ENCODE results near the gene XXYLT1. TPM values are rescaled to one million over a fixed set of nuclear protein-coding genes. Genes with fewer than 3 reads are reported as not detected.

The XXYLT1 gene, protein sequence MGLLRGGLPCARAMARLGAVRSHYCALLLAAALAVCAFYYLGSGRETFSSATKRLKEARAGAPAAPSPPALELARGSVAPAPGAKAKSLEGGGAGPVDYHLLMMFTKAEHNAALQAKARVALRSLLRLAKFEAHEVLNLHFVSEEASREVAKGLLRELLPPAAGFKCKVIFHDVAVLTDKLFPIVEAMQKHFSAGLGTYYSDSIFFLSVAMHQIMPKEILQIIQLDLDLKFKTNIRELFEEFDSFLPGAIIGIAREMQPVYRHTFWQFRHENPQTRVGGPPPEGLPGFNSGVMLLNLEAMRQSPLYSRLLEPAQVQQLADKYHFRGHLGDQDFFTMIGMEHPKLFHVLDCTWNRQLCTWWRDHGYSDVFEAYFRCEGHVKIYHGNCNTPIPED
- 7.3 and 12.0 TPM in 2 replicates for total RNA-seq (2014; rRNA removed; shearing (Covaris generic); ENCODE audit: low replicate concordance)

- Histone ChIP-seq H3K27ac (ENCODE audit: low read length) (peak within 1 kb of the TSS; percentile 65), H3K9ac (ENCODE audit: low read length) (peak within 1 kb of the TSS; percentile 82), H3K4me1 (ENCODE audit: low read length) (peaks cover 29% of the 10 kb centered on the region), H3K9me2 (replicated peaks; ENCODE audit: insufficient read depth, low read length) (no peaks in the 10 kb centered on the region), H3K27me3 (ENCODE audit: low read length) (no peaks in the 10 kb centered on the region), H3K4me3 (ENCODE audit: low read length) (peak within 1 kb of the TSS; percentile 88), H3K36me3 (ENCODE audit: insufficient read depth, low read length) (peaks cover 4% of the 10 kb centered on the region; the same call in 1 of the 2 replicates), H3K79me2 (ENCODE audit: low read length) (peaks cover 19% of the 10 kb centered on the region), H2AFZ (ENCODE audit: low read length) (peak within 1 kb of the TSS; percentile 94), H4K20me1 (ENCODE audit: insufficient read depth, low read depth, low read length) (peaks cover 22% of the 10 kb centered on the region), H3K4me2 (ENCODE audit: low read depth, low read length, poor library complexity, severe bottlenecking) (peak within 1 kb of the TSS; percentile 76), H3K9me3 (ENCODE audit: low read length) (no peaks in the 10 kb centered on the region)
- peak; percentile 98 for DNase-seq
These were observed at the start of gene XXYLT1 for GRCh38 chr3:195270817-195271409. XXYLT1 (minus strand) TSS chr3:195271159; CDS start chr3:195271058, 101 bp downstream.

- Histone ChIP-seq H3K4me3 (ENCODE audit: low read length) (no peak overlapping the region), H3K9me2 (replicated peaks; ENCODE audit: insufficient read depth, low read length) (no peaks in the 10 kb centered on the region), H3K79me2 (ENCODE audit: low read length) (peaks cover 44% of the 10 kb centered on the region), H3K4me1 (ENCODE audit: low read length) (no peaks in the 10 kb centered on the region), H3K27me3 (ENCODE audit: low read length) (no peaks in the 10 kb centered on the region), H3K9me3 (ENCODE audit: low read length) (peaks cover 9% of the 10 kb centered on the region), H2AFZ (ENCODE audit: low read length) (no peak overlapping the region), H3K4me2 (ENCODE audit: low read depth, low read length, poor library complexity, severe bottlenecking) (no peak overlapping the region), H3K36me3 (ENCODE audit: insufficient read depth, low read length) (peaks cover 45% of the 10 kb centered on the region), H3K9ac (ENCODE audit: low read length) (no peak overlapping the region), H4K20me1 (ENCODE audit: insufficient read depth, low read depth, low read length) (no peaks in the 10 kb centered on the region), H3K27ac (ENCODE audit: low read length) (no peak overlapping the region)
- DNase-seq, result no peak
These were observed 48.1 kb upstream of the XXYLT1 start for GRCh38 chr3:195319060-195319459.

DNA sequence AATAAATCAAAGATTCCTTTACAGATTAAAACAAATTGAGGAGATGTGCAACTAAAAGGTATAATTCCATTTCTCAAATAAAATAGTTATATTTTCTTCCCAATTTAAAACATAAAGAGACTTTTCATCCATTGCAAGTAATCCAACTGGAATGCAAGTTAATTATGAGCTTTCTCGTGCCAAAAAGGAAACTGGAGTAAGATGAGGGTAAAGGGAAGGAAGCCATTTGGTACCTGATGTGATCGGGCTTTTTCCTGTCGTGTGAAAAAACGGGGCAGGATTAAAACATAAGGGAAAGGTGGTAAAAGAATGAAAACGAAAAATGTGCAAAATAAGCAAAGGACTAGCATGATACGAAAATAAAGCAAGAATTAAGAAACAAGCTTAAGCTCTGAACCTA is 41.8 kb upstream of the XXYLT1 start:
- no peaks in the 10 kb centered on the region; the same call in 1 of the 2 replicates for H3K36me3 ChIP-seq (ENCODE audit: insufficient read depth, low read length)
- no peak for DNase-seq
- H3K4me1 ChIP-seq (ENCODE audit: low read length), result no peaks in the 10 kb centered on the region
- no peak overlapping the region for H3K4me3 ChIP-seq (ENCODE audit: low read length)
- H3K27me3 ChIP-seq (ENCODE audit: low read length), result no peaks in the 10 kb centered on the region
- H4K20me1 ChIP-seq (ENCODE audit: insufficient read depth, low read depth, low read length), result no peaks in the 10 kb centered on the region
- no peak overlapping the region for H3K9ac ChIP-seq (ENCODE audit: low read length)
- H2AFZ ChIP-seq (ENCODE audit: low read length), result no peak overlapping the region
- peaks cover 20% of the 10 kb centered on the region for H3K79me2 ChIP-seq (ENCODE audit: low read length)
- no peak overlapping the region for H3K27ac ChIP-seq (ENCODE audit: low read length)
- H3K9me3 ChIP-seq (ENCODE audit: low read length), result no peaks in the 10 kb centered on the region
- H3K9me2 ChIP-seq (replicated peaks; ENCODE audit: insufficient read depth, low read length), result no peaks in the 10 kb centered on the region
- no peak overlapping the region for H3K4me2 ChIP-seq (ENCODE audit: low read depth, low read length, poor library complexity, severe bottlenecking)

GRCh38 chr3:195307711-195308110 is 36.8 kb upstream of the XXYLT1 start:
- Histone ChIP-seq H3K9me3 (ENCODE audit: low read length) (no peaks in the 10 kb centered on the region), H2AFZ (ENCODE audit: low read length) (no peak overlapping the region), H3K9me2 (replicated peaks; ENCODE audit: insufficient read depth, low read length) (no peaks in the 10 kb centered on the region), H3K27me3 (ENCODE audit: low read length) (no peaks in the 10 kb centered on the region), H3K36me3 (ENCODE audit: insufficient read depth, low read length) (peaks cover 32% of the 10 kb centered on the region; the same call in 1 of the 2 replicates), H3K4me1 (ENCODE audit: low read length) (no peaks in the 10 kb centered on the region), H3K79me2 (ENCODE audit: low read length) (peaks cover 37% of the 10 kb centered on the region), H3K4me3 (ENCODE audit: low read length) (no peak overlapping the region), H3K4me2 (ENCODE audit: low read depth, low read length, poor library complexity, severe bottlenecking) (no peak overlapping the region), H3K27ac (ENCODE audit: low read length) (no peak overlapping the region), H3K9ac (ENCODE audit: low read length) (no peak overlapping the region), H4K20me1 (ENCODE audit: insufficient read depth, low read depth, low read length) (no peaks in the 10 kb centered on the region)
- no peak for DNase-seq

- Histone ChIP-seq H3K9ac (ENCODE audit: low read length) (no peak overlapping the region), H3K4me2 (ENCODE audit: low read depth, low read length, poor library complexity, severe bottlenecking) (no peak overlapping the region), H4K20me1 (ENCODE audit: insufficient read depth, low read depth, low read length) (no peaks in the 10 kb centered on the region), H3K27ac (ENCODE audit: low read length) (no peak overlapping the region), H3K4me1 (ENCODE audit: low read length) (no peaks in the 10 kb centered on the region), H3K36me3 (ENCODE audit: insufficient read depth, low read length) (peaks cover 43% of the 10 kb centered on the region), H2AFZ (ENCODE audit: low read length) (no peak overlapping the region), H3K9me2 (replicated peaks; ENCODE audit: insufficient read depth, low read length) (no peaks in the 10 kb centered on the region), H3K9me3 (ENCODE audit: low read length) (no peaks in the 10 kb centered on the region), H3K4me3 (ENCODE audit: low read length) (no peak overlapping the region), H3K27me3 (ENCODE audit: low read length) (no peaks in the 10 kb centered on the region), H3K79me2 (ENCODE audit: low read length) (peaks cover 45% of the 10 kb centered on the region)
- no peak for DNase-seq
These were observed 35.4 kb upstream of the XXYLT1 start for GRCh38 chr3:195306369-195306768.

GRCh38 chr3:195302431-195302830 is 31.5 kb upstream of the XXYLT1 start:
- H3K27me3 ChIP-seq (ENCODE audit: low read length), result no peaks in the 10 kb centered on the region
- H3K4me1 ChIP-seq (ENCODE audit: low read length), result peaks cover 6% of the 10 kb centered on the region
- peaks cover 50% of the 10 kb centered on the region for H3K36me3 ChIP-seq (ENCODE audit: insufficient read depth, low read length)
- H2AFZ ChIP-seq (ENCODE audit: low read length), result no peak overlapping the region
- peaks cover 43% of the 10 kb centered on the region for H3K79me2 ChIP-seq (ENCODE audit: low read length)
- no peak overlapping the region for H3K9ac ChIP-seq (ENCODE audit: low read length)
- H3K9me2 ChIP-seq (replicated peaks; ENCODE audit: insufficient read depth, low read length), result no peaks in the 10 kb centered on the region
- no peak for DNase-seq
- H3K9me3 ChIP-seq (ENCODE audit: low read length), result no peaks in the 10 kb centered on the region
- no peak overlapping the region for H3K4me3 ChIP-seq (ENCODE audit: low read length)
- H3K27ac ChIP-seq (ENCODE audit: low read length), result no peak overlapping the region
- no peaks in the 10 kb centered on the region for H4K20me1 ChIP-seq (ENCODE audit: insufficient read depth, low read depth, low read length)
- H3K4me2 ChIP-seq (ENCODE audit: low read depth, low read length, poor library complexity, severe bottlenecking), result no peak overlapping the region

GRCh38 chr3:195297446-195297845 is 26.5 kb upstream of the XXYLT1 start:
- Histone ChIP-seq H3K79me2 (ENCODE audit: low read length) (peaks cover 26% of the 10 kb centered on the region), H2AFZ (ENCODE audit: low read length) (no peak overlapping the region), H3K36me3 (ENCODE audit: insufficient read depth, low read length) (peaks cover 44% of the 10 kb centered on the region), H3K27me3 (ENCODE audit: low read length) (no peaks in the 10 kb centered on the region), H3K9me2 (replicated peaks; ENCODE audit: insufficient read depth, low read length) (no peaks in the 10 kb centered on the region), H3K27ac (ENCODE audit: low read length) (no peak overlapping the region), H3K4me2 (ENCODE audit: low read depth, low read length, poor library complexity, severe bottlenecking) (no peak overlapping the region), H3K4me1 (ENCODE audit: low read length) (peaks cover 12% of the 10 kb centered on the region), H3K4me3 (ENCODE audit: low read length) (no peak overlapping the region), H4K20me1 (ENCODE audit: insufficient read depth, low read depth, low read length) (no peaks in the 10 kb centered on the region), H3K9ac (ENCODE audit: low read length) (no peak overlapping the region), H3K9me3 (ENCODE audit: low read length) (no peaks in the 10 kb centered on the region)
- DNase-seq, result no peak

DNA sequence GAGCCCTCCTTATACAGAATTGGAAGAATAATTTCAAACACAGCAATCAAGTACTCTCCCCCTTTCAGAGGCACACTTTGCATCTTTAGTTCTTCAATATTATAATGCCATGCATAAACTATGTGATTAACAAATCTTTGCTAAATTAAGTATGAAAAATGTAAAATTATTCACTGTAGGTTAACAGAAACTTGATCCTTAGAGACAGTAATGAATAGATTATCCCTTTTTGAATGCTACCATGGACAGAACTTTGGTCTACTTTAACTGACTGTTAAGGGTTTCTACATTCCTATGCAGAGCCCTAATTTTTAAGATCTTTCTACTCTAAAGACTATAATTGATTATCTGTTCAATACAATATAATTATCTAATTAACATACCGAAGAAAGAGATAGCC is 25.7 kb upstream of the XXYLT1 start:
- Histone ChIP-seq H2AFZ (ENCODE audit: low read length) (no peak overlapping the region), H4K20me1 (ENCODE audit: insufficient read depth, low read depth, low read length) (no peaks in the 10 kb centered on the region), H3K27ac (ENCODE audit: low read length) (no peak overlapping the region), H3K36me3 (ENCODE audit: insufficient read depth, low read length) (peaks cover 43% of the 10 kb centered on the region), H3K9me3 (ENCODE audit: low read length) (no peaks in the 10 kb centered on the region), H3K79me2 (ENCODE audit: low read length) (peaks cover 21% of the 10 kb centered on the region), H3K4me2 (ENCODE audit: low read depth, low read length, poor library complexity, severe bottlenecking) (no peak overlapping the region), H3K9me2 (replicated peaks; ENCODE audit: insufficient read depth, low read length) (no peaks in the 10 kb centered on the region), H3K4me3 (ENCODE audit: low read length) (no peak overlapping the region), H3K27me3 (ENCODE audit: low read length) (no peaks in the 10 kb centered on the region), H3K4me1 (ENCODE audit: low read length) (peaks cover 12% of the 10 kb centered on the region), H3K9ac (ENCODE audit: low read length) (no peak overlapping the region)
- DNase-seq, result no peak
